B cell (primary cell): ENCODE results near the gene GPC4.

Experiments
- EZH2 ChIP-seq: IDR thresholded peaks from 2 replicates; pipeline ENCODE4 v1.6.1; 2012; ENCODE audit warnings: borderline replicate concordance, low read depth, mild to moderate bottlenecking, moderate library complexity, low read length; ENCODE audit not compliant: insufficient read depth, poor library complexity, severe bottlenecking
- TF ChIP-seq, protein P1 (sequence below): fragments of 200-600 bp; IDR thresholded peaks from one replicate; pipeline ENCODE4 v1.8.0; 2022; ENCODE audit warnings: antibody characterized with exemption, mild to moderate bottlenecking

DNA sequence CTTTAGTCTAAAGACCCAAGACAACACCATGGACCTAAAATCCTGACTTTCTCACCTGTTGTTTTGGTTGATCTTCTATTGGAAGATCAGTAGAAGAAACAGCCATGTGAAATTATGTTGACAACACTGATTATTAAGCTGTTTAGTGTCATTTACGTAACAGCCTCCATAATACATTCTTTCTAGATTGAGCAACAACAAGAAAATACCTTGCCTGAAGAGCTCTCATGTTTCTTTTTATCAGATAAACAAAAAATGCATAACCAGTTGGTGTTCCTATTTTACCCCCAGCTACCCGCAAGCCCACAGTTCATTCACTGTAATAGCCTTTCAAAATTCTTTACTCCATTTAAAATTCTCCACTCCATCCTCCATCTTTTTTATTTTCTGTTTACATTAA lies 20.5 kb downstream of the GPC4 start:
- TF ChIP-seq, protein P1, sequence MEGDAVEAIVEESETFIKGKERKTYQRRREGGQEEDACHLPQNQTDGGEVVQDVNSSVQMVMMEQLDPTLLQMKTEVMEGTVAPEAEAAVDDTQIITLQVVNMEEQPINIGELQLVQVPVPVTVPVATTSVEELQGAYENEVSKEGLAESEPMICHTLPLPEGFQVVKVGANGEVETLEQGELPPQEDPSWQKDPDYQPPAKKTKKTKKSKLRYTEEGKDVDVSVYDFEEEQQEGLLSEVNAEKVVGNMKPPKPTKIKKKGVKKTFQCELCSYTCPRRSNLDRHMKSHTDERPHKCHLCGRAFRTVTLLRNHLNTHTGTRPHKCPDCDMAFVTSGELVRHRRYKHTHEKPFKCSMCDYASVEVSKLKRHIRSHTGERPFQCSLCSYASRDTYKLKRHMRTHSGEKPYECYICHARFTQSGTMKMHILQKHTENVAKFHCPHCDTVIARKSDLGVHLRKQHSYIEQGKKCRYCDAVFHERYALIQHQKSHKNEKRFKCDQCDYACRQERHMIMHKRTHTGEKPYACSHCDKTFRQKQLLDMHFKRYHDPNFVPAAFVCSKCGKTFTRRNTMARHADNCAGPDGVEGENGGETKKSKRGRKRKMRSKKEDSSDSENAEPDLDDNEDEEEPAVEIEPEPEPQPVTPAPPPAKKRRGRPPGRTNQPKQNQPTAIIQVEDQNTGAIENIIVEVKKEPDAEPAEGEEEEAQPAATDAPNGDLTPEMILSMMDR = no peak
- TF ChIP-seq EZH2 = no peak
